Sigmoid colon (tissue), 4 donors: ENCODE measurements around the gene ZMIZ1.

Experiments used
- POLR2A ChIP-seq, 2 donors: fragments of 450-650 bp; IDR thresholded peaks; one replicate each; pipeline ENCODE4 v1.6.1; 2016; ENCODE audit warnings: antibody characterized with exemption in 2 of 2, mild to moderate bottlenecking in 2 of 2, moderate library complexity in 2 of 2
- POLR2AphosphoS5 ChIP-seq, 4 donors: sonication (generic); formaldehyde crosslinking; IDR thresholded peaks; one replicate each; pipeline ENCODE4 v1.6.1; 2017; ENCODE audit warnings: antibody characterized with exemption in 4 of 4
- TF ChIP-seq, protein P1 (sequence below), 4 experiments: fragments of 450-650 bp in 3 of 4; fragments of 200-600 bp in 1 of 4; IDR thresholded peaks; one replicate each; pipeline ENCODE4 v1.5.1; 2016 to 2019; ENCODE audit warnings: antibody characterized with exemption in 4 of 4, mild to moderate bottlenecking in 3 of 4, moderate library complexity in 2 of 4

GRCh38 chr10:79334573-79334972 lies 265.8 kb downstream of the ZMIZ1 start:
- TF ChIP-seq, protein P1, sequence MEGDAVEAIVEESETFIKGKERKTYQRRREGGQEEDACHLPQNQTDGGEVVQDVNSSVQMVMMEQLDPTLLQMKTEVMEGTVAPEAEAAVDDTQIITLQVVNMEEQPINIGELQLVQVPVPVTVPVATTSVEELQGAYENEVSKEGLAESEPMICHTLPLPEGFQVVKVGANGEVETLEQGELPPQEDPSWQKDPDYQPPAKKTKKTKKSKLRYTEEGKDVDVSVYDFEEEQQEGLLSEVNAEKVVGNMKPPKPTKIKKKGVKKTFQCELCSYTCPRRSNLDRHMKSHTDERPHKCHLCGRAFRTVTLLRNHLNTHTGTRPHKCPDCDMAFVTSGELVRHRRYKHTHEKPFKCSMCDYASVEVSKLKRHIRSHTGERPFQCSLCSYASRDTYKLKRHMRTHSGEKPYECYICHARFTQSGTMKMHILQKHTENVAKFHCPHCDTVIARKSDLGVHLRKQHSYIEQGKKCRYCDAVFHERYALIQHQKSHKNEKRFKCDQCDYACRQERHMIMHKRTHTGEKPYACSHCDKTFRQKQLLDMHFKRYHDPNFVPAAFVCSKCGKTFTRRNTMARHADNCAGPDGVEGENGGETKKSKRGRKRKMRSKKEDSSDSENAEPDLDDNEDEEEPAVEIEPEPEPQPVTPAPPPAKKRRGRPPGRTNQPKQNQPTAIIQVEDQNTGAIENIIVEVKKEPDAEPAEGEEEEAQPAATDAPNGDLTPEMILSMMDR (IDR thresholded peaks at IDR 0.05), result no peak
- TF ChIP-seq POLR2A (IDR thresholded peaks at IDR 0.05) (no peak), POLR2AphosphoS5 (IDR thresholded peaks at IDR 0.05) (no peak)
